Activated T-helper 17 cell treated with anti-CD3 and anti-CD28 coated beads, Interleukin-2, amount 50 U/mL, for 72 hours (primary cell): ENCODE data around the gene PAWR. TPM values are rescaled to one million over a fixed set of nuclear protein-coding genes. Genes with fewer than 3 reads are reported as not detected.
"Not testable (repeated sequence)": the region's sequence is repeated elsewhere in the genome, so short reads cannot be mapped to it uniquely, and the experiment has no call there.

Experiments
- ATAC-seq: fragments of 150-1000 bp; cut with Tn5 transposase; replicated peaks from 2 replicates; pipeline ENCODE4 v1.10.0; 2021; ENCODE audit warnings: mild to moderate bottlenecking, moderate library complexity
- H3K27ac Mint-ChIP-seq: one replicate; pipeline ENCODE4 v1.8.0; 2022; ENCODE audit warnings: mixed read lengths
- H3K27me3 Mint-ChIP-seq: one replicate; pipeline ENCODE4 v1.8.0; 2022; ENCODE audit warnings: mixed read lengths
- H3K36me3 Mint-ChIP-seq: one replicate; pipeline ENCODE4 v1.8.0; 2022; ENCODE audit warnings: low read depth, mild to moderate bottlenecking, mixed read lengths
- H3K4me1 Mint-ChIP-seq: one replicate; pipeline ENCODE4 v1.8.0; 2022; ENCODE audit warnings: mixed read lengths
- H3K4me3 Mint-ChIP-seq: one replicate; pipeline ENCODE4 v1.8.0; 2022; ENCODE audit warnings: mild to moderate bottlenecking, mixed read lengths
- H3K9me3 Mint-ChIP-seq: one replicate; pipeline ENCODE4 v1.8.0; 2022; ENCODE audit warnings: mixed read lengths
- total RNA-seq, 2 donors: library from RNA; stranded (reverse); gene quantifications; one replicate each; pipeline ENCODE4 v1.2.3, GENCODE V29; 2022

The PAWR gene
- total RNA-seq, 2 donors from 2014 or later: 1.2 to 5.6 TPM

GRCh38 chr12:79564727-79565350 is 125.9 kb downstream of the PAWR start:
- H3K27me3 Mint-ChIP-seq, H3K36me3 Mint-ChIP-seq, H3K27ac Mint-ChIP-seq, H3K9me3 Mint-ChIP-seq, H3K4me1 Mint-ChIP-seq, H3K4me3 Mint-ChIP-seq, ATAC-seq: not testable (repeated sequence)

GRCh38 chr12:79563021-79563740 is 127.6 kb downstream of the PAWR start:
- Mint-ChIP-seq H3K27me3 (no peaks in the 10 kb centered on the region), H3K27ac (no peak overlapping the region), H3K4me3 (no peak overlapping the region), H3K4me1 (no peaks in the 10 kb centered on the region), H3K9me3 (no peaks in the 10 kb centered on the region), H3K36me3 (no peaks in the 10 kb centered on the region)
- no peak for ATAC-seq

GRCh38 chr12:79561401-79562132 is 129.2 kb downstream of the PAWR start:
- H3K4me3 Mint-ChIP-seq: no peak overlapping the region
- H3K4me1 Mint-ChIP-seq: no peaks in the 10 kb centered on the region
- ATAC-seq: no peak
- no peaks in the 10 kb centered on the region for H3K36me3 Mint-ChIP-seq
- H3K27ac Mint-ChIP-seq: no peak overlapping the region
- no peaks in the 10 kb centered on the region for H3K9me3 Mint-ChIP-seq
- no peaks in the 10 kb centered on the region for H3K27me3 Mint-ChIP-seq

- H3K9me3 Mint-ChIP-seq: no peaks in the 10 kb centered on the region
- H3K36me3 Mint-ChIP-seq: no peaks in the 10 kb centered on the region
- no peaks in the 10 kb centered on the region for H3K4me1 Mint-ChIP-seq
- H3K27me3 Mint-ChIP-seq: no peaks in the 10 kb centered on the region
- no peak overlapping the region for H3K4me3 Mint-ChIP-seq
- ATAC-seq: no peak
- no peak overlapping the region for H3K27ac Mint-ChIP-seq
Observed at GRCh38 chr12:79560225-79560889, 130.4 kb downstream of the PAWR start.

GRCh38 chr12:79559591-79559990 is 131.2 kb downstream of the PAWR start:
- Mint-ChIP-seq H3K4me3 (no peak overlapping the region), H3K27me3 (no peaks in the 10 kb centered on the region), H3K27ac (no peak overlapping the region), H3K36me3 (no peaks in the 10 kb centered on the region), H3K4me1 (no peaks in the 10 kb centered on the region), H3K9me3 (no peaks in the 10 kb centered on the region)
- no peak for ATAC-seq

- no peak overlapping the region for H3K27ac Mint-ChIP-seq
- no peak overlapping the region for H3K4me3 Mint-ChIP-seq
- H3K9me3 Mint-ChIP-seq: no peaks in the 10 kb centered on the region
- no peaks in the 10 kb centered on the region for H3K4me1 Mint-ChIP-seq
- no peaks in the 10 kb centered on the region for H3K36me3 Mint-ChIP-seq
- no peaks in the 10 kb centered on the region for H3K27me3 Mint-ChIP-seq
- ATAC-seq: no peak
Observed at GRCh38 chr12:79558924-79559469, 131.8 kb downstream of the PAWR start.

GRCh38 chr12:79557690-79558315 is 133.0 kb downstream of the PAWR start:
- no peak for ATAC-seq
- Mint-ChIP-seq H3K4me3 (no peak overlapping the region), H3K9me3 (no peaks in the 10 kb centered on the region), H3K36me3 (no peaks in the 10 kb centered on the region), H3K27ac (no peak overlapping the region), H3K4me1 (no peaks in the 10 kb centered on the region), H3K27me3 (no peaks in the 10 kb centered on the region)

- ATAC-seq: no peak
- Mint-ChIP-seq H3K9me3 (no peaks in the 10 kb centered on the region), H3K4me1 (no peaks in the 10 kb centered on the region), H3K27me3 (peaks cover 3% of the 10 kb centered on the region), H3K36me3 (no peaks in the 10 kb centered on the region), H3K4me3 (no peak overlapping the region), H3K27ac (no peak overlapping the region)
Observed at GRCh38 chr12:79555028-79555925, 135.5 kb downstream of the PAWR start.

- no peaks in the 10 kb centered on the region for H3K4me1 Mint-ChIP-seq
- peaks cover 7% of the 10 kb centered on the region for H3K27me3 Mint-ChIP-seq
- no peak for ATAC-seq
- no peak overlapping the region for H3K27ac Mint-ChIP-seq
- H3K9me3 Mint-ChIP-seq: no peaks in the 10 kb centered on the region
- H3K4me3 Mint-ChIP-seq: no peak overlapping the region
- H3K36me3 Mint-ChIP-seq: no peaks in the 10 kb centered on the region
Observed at GRCh38 chr12:79553863-79554574, 136.7 kb downstream of the PAWR start.

- Mint-ChIP-seq H3K4me3 (no peak overlapping the region), H3K36me3 (no peaks in the 10 kb centered on the region), H3K9me3 (no peaks in the 10 kb centered on the region), H3K27me3 (peaks cover 7% of the 10 kb centered on the region), H3K4me1 (no peaks in the 10 kb centered on the region), H3K27ac (no peak overlapping the region)
- ATAC-seq: no peak
Observed at GRCh38 chr12:79552192-79552591, 138.6 kb downstream of the PAWR start.

- peaks cover 7% of the 10 kb centered on the region for H3K27me3 Mint-ChIP-seq
- H3K36me3 Mint-ChIP-seq: no peaks in the 10 kb centered on the region
- ATAC-seq: no peak
- no peak overlapping the region for H3K27ac Mint-ChIP-seq
- no peaks in the 10 kb centered on the region for H3K9me3 Mint-ChIP-seq
- H3K4me1 Mint-ChIP-seq: no peaks in the 10 kb centered on the region
- H3K4me3 Mint-ChIP-seq: no peak overlapping the region
Observed at GRCh38 chr12:79549531-79550271, 141.1 kb downstream of the PAWR start.

GRCh38 chr12:79548610-79548924 is 142.2 kb downstream of the PAWR start:
- H3K27ac Mint-ChIP-seq: no peak overlapping the region
- ATAC-seq: no peak
- peaks cover 7% of the 10 kb centered on the region for H3K27me3 Mint-ChIP-seq
- H3K9me3 Mint-ChIP-seq: no peaks in the 10 kb centered on the region
- H3K4me3 Mint-ChIP-seq: no peak overlapping the region
- no peaks in the 10 kb centered on the region for H3K36me3 Mint-ChIP-seq
- H3K4me1 Mint-ChIP-seq: no peaks in the 10 kb centered on the region
